NCI-H526 treated with DMSO at 0.1 percent for 48 hours (cell line): ENCODE results near the gene MANSC1.
"Not testable (repeated sequence)": the region's sequence is repeated elsewhere in the genome, so short reads cannot be mapped to it uniquely, and the experiment has no call there.

Experiments
- DNase-seq: peaks from one replicate; lab custom pipeline; 2025; lab: John Stamatoyannopoulos, UW

Gene MANSC1

GRCh38 chr12:12323591-12323990 is 26.5 kb downstream of the MANSC1 start:
- DNase-seq: no peak

- DNase-seq: no peak
Measured at GRCh38 chr12:12323118-12323517, 26.9 kb downstream of the MANSC1 start.

- no peak for DNase-seq
Measured at GRCh38 chr12:12319451-12320183, 30.4 kb downstream of the MANSC1 start.

GRCh38 chr12:12315838-12316237 is 34.2 kb downstream of the MANSC1 start:
- DNase-seq: no peak

- not testable (repeated sequence) for DNase-seq
Measured at GRCh38 chr12:12310695-12311094, 39.3 kb downstream of the MANSC1 start.

- DNase-seq: no peak
Measured at GRCh38 chr12:12305568-12306300, 44.3 kb downstream of the MANSC1 start.

- DNase-seq: no peak
Measured at GRCh38 chr12:12302976-12303375, 47.1 kb downstream of the MANSC1 start.

- no peak for DNase-seq
Measured at GRCh38 chr12:12301122-12301521, 48.9 kb downstream of the MANSC1 start.

- no peak for DNase-seq
Measured at GRCh38 chr12:12297201-12297830, 52.7 kb downstream of the MANSC1 start.

GRCh38 chr12:12294215-12295005 is 55.6 kb downstream of the MANSC1 start:
- no peak for DNase-seq

- DNase-seq: no peak
Measured at GRCh38 chr12:12290206-12290605, 59.8 kb downstream of the MANSC1 start.

GRCh38 chr12:12286441-12286840 is 63.6 kb downstream of the MANSC1 start:
- no peak for DNase-seq

GRCh38 chr12:12282761-12283425 is 67.1 kb downstream of the MANSC1 start:
- no peak for DNase-seq

- DNase-seq: no peak
Measured at GRCh38 chr12:12282202-12282601, 67.8 kb downstream of the MANSC1 start.

GRCh38 chr12:12281134-12281533 is 68.9 kb downstream of the MANSC1 start:
- no peak for DNase-seq

GRCh38 chr12:12278899-12279298 is 71.1 kb downstream of the MANSC1 start:
- no peak for DNase-seq
